Ishikawa (cell line): ENCODE results near the gene LYRM1.

ENCODE experiments used
- CEBPB ChIP-seq: IDR thresholded peaks from 2 replicates; pipeline ENCODE4 v1.6.1; 2012
- CREB1 ChIP-seq: IDR thresholded peaks from 2 replicates; pipeline ENCODE4 v1.6.1; 2012; ENCODE audit warnings: low read depth
- EGR1 ChIP-seq: IDR thresholded peaks from 2 replicates; pipeline ENCODE4 v1.6.1; 2012
- EP300 ChIP-seq: IDR thresholded peaks from 2 replicates; pipeline ENCODE4 v1.6.1; 2012; ENCODE audit warnings: borderline replicate concordance
- MAX ChIP-seq: IDR thresholded peaks from 2 replicates; pipeline ENCODE4 v1.6.1; 2012
- RAD21 ChIP-seq: IDR thresholded peaks from 2 replicates; pipeline ENCODE4 v1.6.1; 2012; ENCODE audit warnings: low read depth
- TAF1 ChIP-seq: IDR thresholded peaks from 2 replicates; pipeline ENCODE4 v1.6.1; 2012; ENCODE audit warnings: low read depth, mild to moderate bottlenecking
- TCF12 ChIP-seq: IDR thresholded peaks from 2 replicates; pipeline ENCODE4 v1.6.1; 2012; ENCODE audit warnings: low read depth

GRCh38 chr16:20937736-20938135 lies 37.2 kb downstream of the LYRM1 start:
- TF ChIP-seq RAD21, result no peak
- TF ChIP-seq MAX, result no peak
- TF ChIP-seq CEBPB, result no peak
- no peak for TF ChIP-seq TAF1
- no peak for TF ChIP-seq TCF12
- TF ChIP-seq EGR1, result no peak
- no peak for TF ChIP-seq EP300
- no peak for TF ChIP-seq CREB1
